GM20000 (cell line): ENCODE data around the gene CNOT6.
"Not testable (repeated sequence)": the region's sequence is repeated elsewhere in the genome, so short reads cannot be mapped to it uniquely, and the experiment has no call there.

Experiments used
- DNase-seq: peaks from one replicate; pipeline ENCODE4 v3.0.0; 2012; ENCODE audit warnings: low spot score
- TF ChIP-seq, protein P1 (sequence below): IDR thresholded peaks from 2 replicates; pipeline ENCODE4 v1.5.1; 2012; ENCODE audit warnings: mild to moderate bottlenecking, control low read depth; ENCODE audit errors: extremely low read depth, missing control alignments

Gene CNOT6

DNA sequence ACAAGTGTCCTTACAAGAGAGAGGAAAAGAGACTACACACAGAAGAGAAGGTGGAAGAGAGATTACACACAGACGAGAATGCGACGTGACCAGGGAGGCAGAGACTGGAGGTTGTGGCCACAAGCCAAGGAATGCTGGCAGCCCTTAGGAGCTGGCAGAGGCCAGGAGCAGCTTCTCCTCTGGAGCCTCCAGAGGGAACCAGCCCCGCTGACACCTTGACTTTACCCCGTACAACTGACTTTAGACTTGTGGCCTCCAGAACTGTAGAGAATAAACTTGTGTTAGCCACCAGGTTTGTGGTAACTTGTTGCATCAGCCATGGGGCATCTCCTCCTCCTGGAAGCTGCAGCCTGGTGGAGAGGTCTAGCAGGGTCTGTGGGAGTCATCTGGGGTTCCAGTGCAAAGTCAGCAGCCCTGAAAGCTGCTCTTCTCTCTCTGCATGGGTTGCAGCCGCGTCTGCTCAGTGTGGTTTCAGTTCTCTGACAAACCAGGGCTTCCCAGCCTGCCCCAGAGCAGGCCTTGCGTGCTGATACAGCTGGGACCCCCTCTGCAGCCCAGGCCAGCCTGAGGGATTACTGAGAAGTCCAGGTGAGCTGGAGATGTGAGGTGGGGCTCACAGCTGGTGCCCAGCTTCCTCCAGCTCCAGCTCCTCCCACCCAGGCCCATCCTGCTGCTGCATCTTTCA lies 30.8 kb upstream of the CNOT6 start:
- TF ChIP-seq, protein P1, sequence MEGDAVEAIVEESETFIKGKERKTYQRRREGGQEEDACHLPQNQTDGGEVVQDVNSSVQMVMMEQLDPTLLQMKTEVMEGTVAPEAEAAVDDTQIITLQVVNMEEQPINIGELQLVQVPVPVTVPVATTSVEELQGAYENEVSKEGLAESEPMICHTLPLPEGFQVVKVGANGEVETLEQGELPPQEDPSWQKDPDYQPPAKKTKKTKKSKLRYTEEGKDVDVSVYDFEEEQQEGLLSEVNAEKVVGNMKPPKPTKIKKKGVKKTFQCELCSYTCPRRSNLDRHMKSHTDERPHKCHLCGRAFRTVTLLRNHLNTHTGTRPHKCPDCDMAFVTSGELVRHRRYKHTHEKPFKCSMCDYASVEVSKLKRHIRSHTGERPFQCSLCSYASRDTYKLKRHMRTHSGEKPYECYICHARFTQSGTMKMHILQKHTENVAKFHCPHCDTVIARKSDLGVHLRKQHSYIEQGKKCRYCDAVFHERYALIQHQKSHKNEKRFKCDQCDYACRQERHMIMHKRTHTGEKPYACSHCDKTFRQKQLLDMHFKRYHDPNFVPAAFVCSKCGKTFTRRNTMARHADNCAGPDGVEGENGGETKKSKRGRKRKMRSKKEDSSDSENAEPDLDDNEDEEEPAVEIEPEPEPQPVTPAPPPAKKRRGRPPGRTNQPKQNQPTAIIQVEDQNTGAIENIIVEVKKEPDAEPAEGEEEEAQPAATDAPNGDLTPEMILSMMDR, result no peak
- no peak for DNase-seq

DNA sequence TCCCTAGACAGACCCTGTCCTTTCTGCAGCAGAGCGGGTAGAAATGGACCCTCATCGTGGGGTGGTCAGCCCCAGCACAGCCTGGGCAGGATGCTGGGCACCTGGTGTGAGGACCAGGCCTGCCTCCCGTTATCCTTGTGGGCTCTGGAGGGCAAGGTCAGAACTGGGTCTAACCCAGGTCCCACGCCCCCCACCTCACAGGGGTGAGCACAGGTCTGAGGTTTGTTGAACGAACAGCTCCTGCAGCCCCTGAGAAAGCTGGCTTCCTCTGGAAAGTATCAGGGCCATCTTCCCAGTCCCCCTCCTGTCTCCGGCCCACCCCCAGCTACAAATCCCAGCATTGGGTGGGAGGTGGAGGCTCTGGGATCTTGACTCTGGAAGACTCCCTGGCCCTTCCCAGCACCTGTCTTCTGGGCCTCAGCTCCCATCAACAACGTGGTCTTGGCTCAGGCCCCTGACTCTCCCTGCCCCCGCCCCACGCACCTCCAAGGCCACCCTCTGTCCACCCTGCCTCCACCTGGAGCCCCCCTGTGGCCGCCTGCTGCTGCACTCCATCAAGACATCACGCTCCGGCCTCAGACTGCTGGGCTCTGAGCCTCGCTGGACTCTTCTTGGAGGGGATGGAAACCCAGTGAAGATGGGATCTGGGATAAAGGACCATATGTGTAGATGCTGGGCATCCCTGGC lies 30.1 kb upstream of the CNOT6 start:
- TF ChIP-seq, protein P1, result no peak

DNA sequence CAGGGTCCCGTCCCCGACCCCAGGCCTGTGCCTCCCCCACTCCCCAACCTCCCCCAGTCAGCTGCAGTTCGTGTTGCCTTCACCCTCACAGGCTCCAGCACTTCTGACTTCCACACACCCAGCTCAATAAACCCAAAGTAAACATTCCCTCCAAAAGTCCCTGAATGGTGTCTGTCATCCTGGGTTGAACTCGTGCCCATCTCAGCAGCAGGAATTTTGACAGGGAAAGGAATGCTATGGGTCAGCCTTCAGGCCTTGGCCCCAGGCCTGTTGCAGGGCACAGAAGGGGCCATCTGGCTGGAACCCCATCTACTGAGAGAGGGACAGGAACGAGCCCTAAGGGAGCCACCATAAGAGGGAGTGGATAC lies 29.6 kb upstream of the CNOT6 start:
- TF ChIP-seq, protein P1, result no peak
- no peak for DNase-seq

More for the DNA sequence above, 30.1 kb upstream of the CNOT6 start:
- DNase-seq, result no peak

DNA sequence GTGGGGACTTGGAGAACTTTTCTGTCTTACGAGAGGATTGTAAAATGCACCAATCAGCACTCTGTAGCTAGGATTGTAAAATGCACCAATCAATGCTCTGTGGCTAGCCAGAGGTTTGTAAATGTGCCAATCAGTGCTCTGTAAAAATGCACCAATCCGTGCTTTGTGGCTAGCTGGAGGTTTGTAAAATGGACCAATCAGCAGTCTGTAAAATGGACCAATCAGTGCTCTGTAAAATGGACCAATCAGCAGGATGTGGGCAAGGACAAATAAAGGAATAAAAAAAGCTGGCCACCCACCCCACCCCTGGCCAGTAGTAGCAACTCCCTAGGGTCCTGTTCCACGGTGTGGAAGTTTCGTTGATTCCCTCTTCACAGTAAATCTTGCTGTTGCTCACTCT lies 29.1 kb upstream of the CNOT6 start:
- DNase-seq, result not testable (repeated sequence)

DNA sequence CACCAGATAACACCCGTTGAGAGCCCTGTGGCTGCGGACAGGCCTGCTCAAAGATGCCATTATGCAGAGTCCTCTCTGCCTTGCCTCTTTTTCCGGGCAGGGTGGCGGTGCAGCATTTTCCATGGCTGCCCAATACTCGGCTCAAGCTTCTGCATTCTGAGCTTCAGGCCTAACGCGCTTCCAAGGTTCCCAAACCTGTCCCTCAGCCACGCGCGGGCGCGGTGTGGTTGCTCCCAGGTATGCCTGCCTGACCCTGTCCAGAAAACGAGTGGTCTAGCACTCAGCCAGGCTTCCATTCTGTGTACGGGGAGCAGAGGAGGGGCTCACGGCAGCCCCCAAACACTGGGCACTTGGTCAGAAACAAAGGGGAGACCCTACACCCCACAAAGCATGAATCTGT lies 27.9 kb upstream of the CNOT6 start:
- DNase-seq, result no peak
- TF ChIP-seq, protein P1, result no peak

DNA sequence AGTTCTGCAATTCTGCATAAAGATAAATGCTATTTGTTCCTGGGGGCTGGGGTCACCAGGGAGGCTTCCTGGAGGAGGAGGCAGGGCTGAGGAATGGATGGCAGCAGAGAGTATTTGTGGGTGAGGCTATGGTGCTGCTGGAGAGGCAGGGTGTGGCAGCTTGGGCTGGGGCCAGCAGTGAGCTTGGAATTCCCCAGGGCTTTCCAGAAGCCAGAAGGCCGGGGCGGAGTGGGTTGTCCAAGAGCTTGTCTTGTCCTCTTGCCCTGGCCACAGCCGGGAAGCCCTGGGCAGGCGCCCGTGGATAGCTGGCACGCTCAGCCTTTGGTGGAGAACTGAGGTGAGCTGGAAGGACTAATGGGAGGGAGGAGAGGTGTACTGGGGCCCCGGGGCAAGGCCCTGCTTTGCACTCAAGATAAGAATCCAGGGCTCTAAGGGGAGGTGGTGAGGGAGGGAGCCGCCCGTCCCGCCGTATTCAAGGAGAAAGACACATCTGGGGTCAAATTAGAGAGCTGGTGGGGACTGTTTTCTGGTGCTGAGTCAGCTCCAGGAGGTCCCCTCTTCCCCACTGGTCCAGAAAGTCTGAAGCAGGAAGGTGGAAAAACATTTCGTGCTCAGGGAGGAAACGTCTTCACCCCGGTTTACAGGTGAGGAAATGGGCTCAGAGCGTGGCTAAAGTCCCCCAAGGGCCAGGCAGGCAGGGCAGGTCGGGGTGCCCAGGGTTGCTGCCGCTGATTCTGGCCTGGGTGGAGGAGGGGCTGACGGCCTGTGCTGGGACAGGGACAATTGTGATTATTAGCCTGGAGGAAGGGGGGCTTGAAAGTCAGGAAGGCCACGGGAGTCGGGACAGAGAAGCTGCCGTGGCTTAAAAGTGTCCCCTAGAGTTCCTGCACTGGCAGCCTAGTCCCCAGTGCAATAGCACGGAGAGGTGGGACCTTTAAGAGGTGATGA lies 26.9 kb upstream of the CNOT6 start:
- TF ChIP-seq, protein P1, result no peak
- DNase-seq, result no peak

DNA sequence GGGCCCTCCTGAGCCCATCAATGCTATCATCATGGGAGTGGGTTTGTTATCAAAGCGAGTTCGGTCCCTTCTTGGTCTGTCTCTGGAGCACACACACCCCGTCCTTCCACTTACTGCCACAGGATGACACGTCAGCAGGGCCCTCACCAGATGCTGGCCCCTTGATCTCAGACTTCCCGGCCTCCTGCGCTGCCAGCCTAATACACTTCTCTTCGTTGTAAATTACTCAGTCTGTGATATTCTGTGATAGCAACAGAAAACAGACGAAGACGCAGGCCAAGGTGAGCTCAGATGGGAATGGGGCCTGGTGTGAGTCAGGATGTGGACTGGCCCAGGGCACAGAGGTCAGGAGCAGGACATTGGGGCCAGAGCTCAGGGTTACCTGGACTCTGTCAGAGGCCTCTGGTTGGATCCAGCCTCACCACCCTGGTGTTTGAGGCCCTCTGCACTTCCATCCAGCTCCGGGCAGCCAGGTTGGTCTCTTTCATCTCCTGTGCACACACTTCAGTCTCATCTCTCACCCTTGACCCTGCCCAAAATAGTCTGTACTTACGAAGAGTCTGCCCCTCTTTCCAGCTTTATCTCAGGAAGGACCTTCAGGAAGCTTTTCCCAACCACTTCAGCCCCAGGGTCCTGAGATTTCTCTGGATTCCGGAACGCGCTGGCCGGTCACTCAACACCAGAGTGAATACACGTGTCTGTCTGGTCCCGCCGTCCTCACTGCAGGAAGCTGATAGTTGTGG lies 26.0 kb upstream of the CNOT6 start:
- no peak for DNase-seq

More for the DNA sequence above, 26.0 kb upstream of the CNOT6 start:
- TF ChIP-seq, protein P1, result no peak
